Measurements from ENCODE around the gene COL20A1. TPM values are rescaled to one million over a fixed set of nuclear protein-coding genes. Genes with fewer than 3 reads are reported as not detected.

The COL20A1 gene
- total and polyA plus RNA-seq, 2 of the 13 experiments (the other 11 are each of a cell fraction or from before 2014, with no cell fraction given) = not detected

- TF ChIP-seq ZBED4 (CRISPR knock-in tag; IDR thresholded peaks at IDR 0.05; ENCODE audit: borderline replicate concordance) (peak; percentile 79; the same call in 1 of the 2 replicates), RARG (CRISPR knock-in tag; IDR thresholded peaks at IDR 0.05; ENCODE audit: low read depth) (no peak), EHMT2 (IDR thresholded peaks at IDR 0.05; ENCODE audit: borderline replicate concordance, low read depth, low read length) (no peak), HNF4G (IDR thresholded peaks at IDR 0.05; ENCODE audit: borderline replicate concordance, low read depth, low read length) (peak; percentile 91), HNF4G (CRISPR knock-in tag; IDR thresholded peaks at IDR 0.05; ENCODE audit: borderline replicate concordance, low read depth) (peak; percentile 78), ZNF589 (CRISPR knock-in tag; conservative IDR thresholded peaks at IDR 0.05) (no peak), TIGD3 (CRISPR knock-in tag; IDR thresholded peaks at IDR 0.05; ENCODE audit: borderline replicate concordance) (no peak), JUN (CRISPR knock-in tag; IDR thresholded peaks at IDR 0.05) (no peak), NFE2L2 (IDR thresholded peaks at IDR 0.05; ENCODE audit: low read length) (no peak), FUBP1 (CRISPR knock-in tag; IDR thresholded peaks at IDR 0.05; ENCODE audit: borderline replicate concordance) (no peak), PATZ1 (CRISPR knock-in tag; IDR thresholded peaks at IDR 0.05) (peak; percentile 70), ZNF326 (CRISPR knock-in tag; IDR thresholded peaks at IDR 0.05; ENCODE audit: borderline replicate concordance) (no peak), NFRKB (IDR thresholded peaks at IDR 0.05) (no peak)
These were observed 70.3 kb downstream of the COL20A1 start (continued) for GRCh38 chr20:63363013-63363957.
